Activated CD8-positive, alpha-beta T cell treated with anti-CD3 and anti-CD28 coated beads for 36 hours (primary cell): ENCODE data around the gene JADE2. TPM values are rescaled to one million over a fixed set of nuclear protein-coding genes. Genes with fewer than 3 reads are reported as not detected.

ENCODE experiments used
- ATAC-seq: fragments of 200-7000 bp; cut with Tn5 transposase; one replicate; pipeline ENCODE4 v1.10.0; 2021; ENCODE audit warnings: mild to moderate bottlenecking, moderate library complexity
- CTCF ChIA-PET: fragments of 350-600 bp; sonication (Branson Sonifier 250); formaldehyde crosslinking; loops from one replicate; lab custom pipeline; 2021; ENCODE audit warnings: antibody characterized with exemption; lab: Charles Lee
- POLR2A ChIA-PET: fragments of 350-600 bp; sonication (Branson Sonifier 250); formaldehyde crosslinking; loops from one replicate; lab custom pipeline; 2021; ENCODE audit warnings: antibody characterized with exemption; lab: Charles Lee
- DNase-seq: peaks from one replicate; pipeline ENCODE4 v3.0.0-alpha.2; 2020
- H3K27ac Mint-ChIP-seq: one replicate; pipeline ENCODE4 v1.8.0; 2021; ENCODE audit warnings: mild to moderate bottlenecking, mixed read lengths
- H3K27me3 Mint-ChIP-seq: one replicate; pipeline ENCODE4 v1.8.0; 2021; ENCODE audit warnings: mixed read lengths
- H3K36me3 Mint-ChIP-seq: one replicate; pipeline ENCODE4 v1.8.0; 2021; ENCODE audit warnings: low read depth, mixed read lengths
- H3K4me1 Mint-ChIP-seq: one replicate; pipeline ENCODE4 v1.8.0; 2021; ENCODE audit warnings: low read depth, mixed read lengths
- H3K4me3 Mint-ChIP-seq: one replicate; pipeline ENCODE4 v1.8.0; 2021; ENCODE audit warnings: mild to moderate bottlenecking, moderate library complexity, mixed read lengths
- H3K9me3 Mint-ChIP-seq: one replicate; pipeline ENCODE4 v1.8.0; 2021; ENCODE audit warnings: mixed read lengths
- CTCF ChIP-seq: fragments of 200-600 bp; IDR thresholded peaks from one replicate; pipeline ENCODE4 v1.8.0; 2022; ENCODE audit warnings: antibody characterized with exemption, mild to moderate bottlenecking
- intact Hi-C: fragments of 100-400 bp; cut with micrococcal nuclease; formaldehyde crosslinking; loops from one replicate; pipeline ENCODE4 v1.10.0; 2022
- total RNA-seq, 2 experiments: library from RNA; stranded (reverse); gene quantifications; one replicate each; pipeline ENCODE4 v1.2.3, GENCODE V29; 2021

The JADE2 gene
- total RNA-seq, 2 experiments from 2014 or later: 58.7 to 61.2 TPM

GRCh38 chr5:134567641-134568336 is 42.3 kb downstream of the JADE2 start:
- H3K9me3 Mint-ChIP-seq: no peaks in the 10 kb centered on the region
- POLR2A ChIA-PET: interaction anchor here (1.7 kb wide), 1 partner anchor 9 kb away, joined by 4 read pairs; no protein-coding TSS in a partner anchor
- no peak for TF ChIP-seq CTCF
- H3K27ac Mint-ChIP-seq: peak overlapping the region; percentile 72
- H3K4me3 Mint-ChIP-seq: no peak overlapping the region
- H3K4me1 Mint-ChIP-seq: peaks cover 8% of the 10 kb centered on the region
- no peak for ATAC-seq
- H3K36me3 Mint-ChIP-seq: peaks cover 31% of the 10 kb centered on the region
- H3K27me3 Mint-ChIP-seq: no peaks in the 10 kb centered on the region
- intact Hi-C loops: no loop called here
- CTCF ChIA-PET: interaction anchor here (1.2 to 2.7 kb wide), 4 partner anchors 10 to 24 kb away, joined by 3 to 12 read pairs (median 3); no protein-coding TSS in a partner anchor
- DNase-seq: no peak

GRCh38 chr5:134568337-134568700 is 42.8 kb downstream of the JADE2 start:
- peaks cover 8% of the 10 kb centered on the region for H3K4me1 Mint-ChIP-seq
- H3K36me3 Mint-ChIP-seq: peaks cover 31% of the 10 kb centered on the region
- DNase-seq: no peak
- peak overlapping the region; percentile 72 for H3K27ac Mint-ChIP-seq
- H3K27me3 Mint-ChIP-seq: no peaks in the 10 kb centered on the region
- no peak for ATAC-seq
- H3K4me3 Mint-ChIP-seq: no peak overlapping the region
- POLR2A ChIA-PET: interaction anchor here (1.7 kb wide), 1 partner anchor 9 kb away, joined by 4 read pairs; no protein-coding TSS in a partner anchor
- H3K9me3 Mint-ChIP-seq: no peaks in the 10 kb centered on the region
- no peak for TF ChIP-seq CTCF
- CTCF ChIA-PET: interaction anchor here (1.2 to 2.7 kb wide), 4 partner anchors 10 to 24 kb away, joined by 3 to 12 read pairs (median 3); no protein-coding TSS in a partner anchor
- intact Hi-C loops: no loop called here

- no peak for TF ChIP-seq CTCF
- peak overlapping the region; percentile 83 for H3K27ac Mint-ChIP-seq
- H3K27me3 Mint-ChIP-seq: no peaks in the 10 kb centered on the region
- ChIA-PET CTCF (interaction anchor here (1.2 to 2.7 kb wide), 3 partner anchors 9 to 18 kb away, joined by 3 to 12 read pairs (median 3); no protein-coding TSS in a partner anchor), POLR2A (interaction anchor here (1.7 kb wide), 1 partner anchor 10 kb away, joined by 4 read pairs; no protein-coding TSS in a partner anchor)
- peaks cover 8% of the 10 kb centered on the region for H3K4me1 Mint-ChIP-seq
- intact Hi-C loops: no loop called here
- ATAC-seq (no peak), DNase-seq (no peak)
- H3K36me3 Mint-ChIP-seq: peaks cover 30% of the 10 kb centered on the region
- no peak overlapping the region for H3K4me3 Mint-ChIP-seq
- no peaks in the 10 kb centered on the region for H3K9me3 Mint-ChIP-seq
These were observed 43.6 kb downstream of the JADE2 start for GRCh38 chr5:134568761-134569695.

- Mint-ChIP-seq H3K4me1 (peaks cover 8% of the 10 kb centered on the region), H3K27ac (peak overlapping the region; percentile 77), H3K9me3 (no peaks in the 10 kb centered on the region), H3K36me3 (peaks cover 28% of the 10 kb centered on the region), H3K4me3 (no peak overlapping the region), H3K27me3 (no peaks in the 10 kb centered on the region)
- DNase-seq (no peak), ATAC-seq (no peak)
- intact Hi-C loops: no loop called here
- no peak for TF ChIP-seq CTCF
- POLR2A ChIA-PET: no interaction called here
- CTCF ChIA-PET: interaction anchor here (1.0 kb wide), 1 partner anchor 18 kb away, joined by 4 read pairs; no protein-coding TSS in a partner anchor
These were observed 44.4 kb downstream of the JADE2 start for GRCh38 chr5:134569758-134570364.
